GM18907 (cell line): ENCODE results near the gene FLT1.

Source experiments
- ATAC-seq: cut with Tn5 transposase; IDR thresholded peaks from one replicate; pipeline ENCODE4 v1.9.1; 2021; ENCODE audit warnings: mild to moderate bottlenecking, moderate library complexity; ENCODE audit not compliant: unreplicated experiment

The FLT1 gene

GRCh38 chr13:28490061-28490460 is 4.9 kb downstream of the FLT1 start:
- ATAC-seq: no peak

- ATAC-seq: no peak
These were observed 5.4 kb downstream of the FLT1 start for GRCh38 chr13:28489524-28489931.

- no peak for ATAC-seq
These were observed 6.4 kb downstream of the FLT1 start for GRCh38 chr13:28488376-28489005.

- ATAC-seq: no peak
These were observed 8.9 kb downstream of the FLT1 start for GRCh38 chr13:28485996-28486543.

- no peak for ATAC-seq
These were observed 9.4 kb downstream of the FLT1 start for GRCh38 chr13:28485551-28485950.

- ATAC-seq: no peak
These were observed 9.8 kb downstream of the FLT1 start for GRCh38 chr13:28485097-28485496.

- no peak for ATAC-seq
These were observed 11.5 kb downstream of the FLT1 start for GRCh38 chr13:28483313-28483931.

GRCh38 chr13:28479005-28479404 is 15.9 kb downstream of the FLT1 start:
- no peak for ATAC-seq

- ATAC-seq: no peak
These were observed 16.8 kb downstream of the FLT1 start for GRCh38 chr13:28478127-28478526.

GRCh38 chr13:28477709-28477973 is 17.3 kb downstream of the FLT1 start:
- ATAC-seq: no peak

GRCh38 chr13:28476919-28477708 is 17.8 kb downstream of the FLT1 start:
- ATAC-seq: no peak

- no peak for ATAC-seq
These were observed 18.8 kb downstream of the FLT1 start for GRCh38 chr13:28475916-28476725.

GRCh38 chr13:28474491-28475134 is 20.3 kb downstream of the FLT1 start:
- ATAC-seq: no peak

GRCh38 chr13:28473044-28473443 is 21.9 kb downstream of the FLT1 start:
- no peak for ATAC-seq

GRCh38 chr13:28471421-28471820 is 23.5 kb downstream of the FLT1 start:
- ATAC-seq: no peak

- ATAC-seq: no peak
These were observed 24.6 kb downstream of the FLT1 start for GRCh38 chr13:28470296-28470695.

- ATAC-seq: no peak
These were observed 25.6 kb downstream of the FLT1 start for GRCh38 chr13:28469316-28469715.

GRCh38 chr13:28468023-28468915 is 26.7 kb downstream of the FLT1 start:
- no peak for ATAC-seq

GRCh38 chr13:28467034-28467433 is 27.9 kb downstream of the FLT1 start:
- ATAC-seq: no peak

- ATAC-seq: no peak
These were observed 28.8 kb downstream of the FLT1 start for GRCh38 chr13:28466151-28466550.
